ENCODE data around the gene MICAL3. TPM values are rescaled to one million over a fixed set of nuclear protein-coding genes. Genes with fewer than 3 reads are reported as not detected.

The MICAL3 gene
- total RNA-seq, 6 experiments from 2014 or later: 38.6 to 44.1 (median 39.7) TPM

GRCh38 chr22:17873116-17873515, 151.2 kb downstream of the MICAL3 start:
- Mint-ChIP-seq H3K9me3 (no peaks in the 10 kb centered on the region), H3K27ac (no peak overlapping the region), H3K4me1 (ENCODE audit: low read depth) (no peaks in the 10 kb centered on the region), H3K36me3 (ENCODE audit: low read depth) (peaks cover 16% of the 10 kb centered on the region; the same call in 1 of the 2 replicates), H3K4me3 (no peak overlapping the region), H3K27me3 (ENCODE audit: insufficient read depth) (peaks cover 1% of the 10 kb centered on the region)
- DNase-seq: no peak
- TF ChIP-seq, protein P1, sequence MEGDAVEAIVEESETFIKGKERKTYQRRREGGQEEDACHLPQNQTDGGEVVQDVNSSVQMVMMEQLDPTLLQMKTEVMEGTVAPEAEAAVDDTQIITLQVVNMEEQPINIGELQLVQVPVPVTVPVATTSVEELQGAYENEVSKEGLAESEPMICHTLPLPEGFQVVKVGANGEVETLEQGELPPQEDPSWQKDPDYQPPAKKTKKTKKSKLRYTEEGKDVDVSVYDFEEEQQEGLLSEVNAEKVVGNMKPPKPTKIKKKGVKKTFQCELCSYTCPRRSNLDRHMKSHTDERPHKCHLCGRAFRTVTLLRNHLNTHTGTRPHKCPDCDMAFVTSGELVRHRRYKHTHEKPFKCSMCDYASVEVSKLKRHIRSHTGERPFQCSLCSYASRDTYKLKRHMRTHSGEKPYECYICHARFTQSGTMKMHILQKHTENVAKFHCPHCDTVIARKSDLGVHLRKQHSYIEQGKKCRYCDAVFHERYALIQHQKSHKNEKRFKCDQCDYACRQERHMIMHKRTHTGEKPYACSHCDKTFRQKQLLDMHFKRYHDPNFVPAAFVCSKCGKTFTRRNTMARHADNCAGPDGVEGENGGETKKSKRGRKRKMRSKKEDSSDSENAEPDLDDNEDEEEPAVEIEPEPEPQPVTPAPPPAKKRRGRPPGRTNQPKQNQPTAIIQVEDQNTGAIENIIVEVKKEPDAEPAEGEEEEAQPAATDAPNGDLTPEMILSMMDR (IDR thresholded peaks at IDR 0.05): no peak

DNA sequence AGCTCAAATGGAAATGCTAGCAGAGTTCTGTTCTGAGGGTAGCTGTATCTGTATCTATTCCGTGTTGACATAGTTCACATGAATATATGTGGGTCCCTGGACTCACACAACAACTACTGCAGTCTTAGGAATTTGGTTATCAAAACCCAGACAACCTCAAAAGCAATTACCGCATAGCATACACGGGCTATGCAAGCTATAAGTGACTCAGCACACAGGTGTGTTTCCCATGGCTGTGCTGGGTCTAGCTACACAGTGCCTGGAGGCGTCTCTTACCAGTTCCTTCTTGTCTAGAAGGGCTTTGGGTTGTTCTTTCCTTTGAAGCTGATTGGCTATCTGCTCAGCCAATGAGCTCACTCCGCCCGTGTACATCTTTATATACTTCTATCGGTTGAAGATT, 151.9 kb downstream of the MICAL3 start:
- Mint-ChIP-seq H3K4me1 (ENCODE audit: low read depth) (no peaks in the 10 kb centered on the region), H3K9me3 (no peaks in the 10 kb centered on the region), H3K4me3 (no peak overlapping the region), H3K27me3 (ENCODE audit: insufficient read depth) (peaks cover 1% of the 10 kb centered on the region), H3K36me3 (ENCODE audit: low read depth) (peaks cover 16% of the 10 kb centered on the region; the same call in 1 of the 2 replicates), H3K27ac (no peak overlapping the region)
- TF ChIP-seq, protein P1 (IDR thresholded peaks at IDR 0.05): no peak
- no peak for DNase-seq

DNA sequence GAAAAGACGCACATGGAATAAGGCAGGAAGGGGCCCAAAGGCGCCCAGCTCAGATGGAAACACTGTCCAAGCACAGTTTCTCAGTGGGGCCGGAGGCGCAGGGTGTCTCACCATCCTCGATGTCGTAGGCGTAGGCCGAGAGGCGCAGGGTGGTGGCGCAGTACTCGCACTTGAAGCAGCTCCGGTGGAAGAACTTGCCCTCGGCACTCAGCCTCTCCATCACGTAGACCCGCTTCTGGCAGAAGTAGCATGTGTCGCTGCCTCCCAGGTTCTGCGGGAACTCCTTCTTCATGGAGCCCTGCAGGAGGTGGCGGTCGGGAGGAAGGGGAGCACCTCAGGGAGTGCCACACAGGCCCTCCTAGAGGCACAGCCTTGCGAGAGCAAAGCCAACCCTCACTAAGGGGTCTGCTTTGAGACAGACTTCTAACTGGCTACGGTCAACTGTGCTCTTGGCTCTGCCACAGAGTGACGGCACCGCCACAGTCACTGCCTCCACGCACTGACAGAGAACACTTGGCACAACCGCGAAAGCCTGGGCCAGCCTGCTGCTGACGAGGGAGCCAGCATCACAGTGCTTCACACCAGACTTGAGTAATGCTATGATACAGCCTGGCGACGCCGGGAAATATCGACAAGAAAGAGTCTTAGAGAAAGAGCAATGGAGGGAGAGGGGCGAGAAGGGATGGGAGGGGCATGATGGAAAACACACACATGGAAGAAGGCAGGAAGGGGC, 152.5 kb downstream of the MICAL3 start:
- Mint-ChIP-seq H3K36me3 (ENCODE audit: low read depth) (peaks cover 16% of the 10 kb centered on the region; the same call in 1 of the 2 replicates), H3K4me3 (no peak overlapping the region), H3K4me1 (ENCODE audit: low read depth) (no peaks in the 10 kb centered on the region), H3K27me3 (ENCODE audit: insufficient read depth) (peaks cover 1% of the 10 kb centered on the region), H3K27ac (no peak overlapping the region), H3K9me3 (no peaks in the 10 kb centered on the region)
- DNase-seq: no peak
- TF ChIP-seq, protein P1 (IDR thresholded peaks at IDR 0.05): no peak

GRCh38 chr22:17870407-17870806, 154.0 kb downstream of the MICAL3 start:
- no peaks in the 10 kb centered on the region for H3K4me1 Mint-ChIP-seq (ENCODE audit: low read depth)
- H3K9me3 Mint-ChIP-seq: no peaks in the 10 kb centered on the region
- peaks cover 16% of the 10 kb centered on the region; the same call in 1 of the 2 replicates for H3K36me3 Mint-ChIP-seq (ENCODE audit: low read depth)
- no peak overlapping the region for H3K4me3 Mint-ChIP-seq
- TF ChIP-seq, protein P1 (IDR thresholded peaks at IDR 0.05): no peak
- no peak for DNase-seq
- H3K27ac Mint-ChIP-seq: no peak overlapping the region
- peaks cover 1% of the 10 kb centered on the region for H3K27me3 Mint-ChIP-seq (ENCODE audit: insufficient read depth)

- H3K27me3 Mint-ChIP-seq (ENCODE audit: insufficient read depth): no peaks in the 10 kb centered on the region; the same call in 1 of the 2 replicates
- no peak for DNase-seq
- H3K4me3 Mint-ChIP-seq: no peak overlapping the region
- no peaks in the 10 kb centered on the region for H3K4me1 Mint-ChIP-seq (ENCODE audit: low read depth)
- no peak overlapping the region for H3K27ac Mint-ChIP-seq
- TF ChIP-seq, protein P1 (IDR thresholded peaks at IDR 0.05): no peak
- H3K9me3 Mint-ChIP-seq: no peaks in the 10 kb centered on the region
- H3K36me3 Mint-ChIP-seq (ENCODE audit: low read depth): peaks cover 16% of the 10 kb centered on the region; the same call in 1 of the 2 replicates
These were observed 154.9 kb downstream of the MICAL3 start for GRCh38 chr22:17869285-17870096.

All from HFFc6 (cell line).